Neural cell (in vitro differentiated cells): ENCODE measurements around the gene HS6ST2. TPM values are rescaled to one million over a fixed set of nuclear protein-coding genes. Genes with fewer than 3 reads are reported as not detected.

Experiments used
- H2AFZ ChIP-seq: fragments of 200-600, 300-800 bp; sonication (generic), shearing (Covaris generic); 2 replicates; pipeline ENCODE4 v1.6.0; 2014; ENCODE audit warnings: low read depth, mild to moderate bottlenecking, antibody characterized with exemption, low read length, moderate library complexity
- H3F3A ChIP-seq: fragments of 200-600 bp; shearing (Covaris generic); 2 replicates; pipeline ENCODE4 v1.6.1; 2016; ENCODE audit warnings: mild to moderate bottlenecking, moderate library complexity, mixed read lengths, antibody characterized with exemption, low read length; ENCODE audit not compliant: insufficient read depth, poor library complexity, severe bottlenecking
- H3K27ac ChIP-seq: fragments of 200-600, 300-800 bp; sonication (generic), shearing (Covaris generic); 2 replicates; pipeline ENCODE4 v1.5.1; 2014; ENCODE audit warnings: mild to moderate bottlenecking, low read length, moderate library complexity
- H3K27me3 ChIP-seq: fragments of 300-800, 200-600 bp; sonication (generic), shearing (Covaris generic); 2 replicates; pipeline ENCODE4 v1.6.0; 2014; ENCODE audit warnings: mild to moderate bottlenecking, low read depth, low read length, moderate library complexity; ENCODE audit not compliant: insufficient read depth
- H3K36me3 ChIP-seq: fragments of 300-800, 200-600 bp; sonication (generic), shearing (Covaris generic); 2 replicates; pipeline ENCODE4 v1.5.1; 2014; ENCODE audit warnings: mild to moderate bottlenecking, antibody characterized with exemption, low read length, moderate library complexity; ENCODE audit not compliant: insufficient read depth
- H3K4me2 ChIP-seq: fragments of 300-800, 200-600 bp; sonication (generic), shearing (Covaris generic); 2 replicates; pipeline ENCODE4 v1.6.0; 2014; ENCODE audit warnings: mild to moderate bottlenecking, low read length
- H3K4me3 ChIP-seq: fragments of 300-800, 200-600 bp; sonication (generic), shearing (Covaris generic); 2 replicates; pipeline ENCODE4 v1.5.1; 2014; ENCODE audit warnings: mild to moderate bottlenecking, low read length, moderate library complexity
- H3K79me2 ChIP-seq: fragments of 200-600 bp; shearing (Covaris generic); replicated peaks from 2 replicates; pipeline ENCODE4 v1.6.0; 2014; ENCODE audit warnings: mild to moderate bottlenecking, low read length, moderate library complexity; ENCODE audit not compliant: insufficient read depth
- H3K9ac ChIP-seq: fragments of 300-800, 200-600 bp; sonication (generic), shearing (Covaris generic); 2 replicates; pipeline ENCODE4 v1.6.1; 2016; ENCODE audit warnings: mild to moderate bottlenecking, low read length, mixed read lengths
- H3K9me2 ChIP-seq: fragments of 200-600 bp; shearing (Covaris generic); 2 replicates; pipeline ENCODE4 v1.6.1; 2016; ENCODE audit warnings: mild to moderate bottlenecking, low read length, mixed read lengths; ENCODE audit not compliant: insufficient read depth
- H3K9me3 ChIP-seq: fragments of 200-600, 300-800 bp; sonication (generic), shearing (Covaris generic); 2 replicates; pipeline ENCODE4 v1.6.1; 2016; ENCODE audit warnings: mild to moderate bottlenecking, mixed run types, low read length, moderate library complexity, mixed read lengths
- H4K20me1 ChIP-seq: fragments of 200-600 bp; shearing (Covaris generic); 2 replicates; pipeline ENCODE4 v1.6.1; 2016; ENCODE audit warnings: mild to moderate bottlenecking, mixed run types; ENCODE audit not compliant: insufficient read depth
- CTCF ChIP-seq: fragments of 450-650 bp; IDR thresholded peaks from 2 replicates; pipeline ENCODE4 v1.5.1; 2014; ENCODE audit warnings: antibody characterized with exemption, mild to moderate bottlenecking, moderate library complexity; ENCODE audit not compliant: poor library complexity, severe bottlenecking
- EP300 ChIP-seq: fragments of 450-650 bp; conservative IDR thresholded peaks from 2 replicates; pipeline ENCODE4 v1.6.1; 2014; ENCODE audit warnings: antibody characterized with exemption, mild to moderate bottlenecking, moderate library complexity; ENCODE audit not compliant: poor library complexity, severe bottlenecking
- EZH2 ChIP-seq: fragments of 200-600, 300-800 bp; shearing (Covaris generic), sonication (generic); IDR thresholded peaks from 2 replicates; pipeline ENCODE4 v1.6.1; 2014; ENCODE audit warnings: antibody characterized with exemption, low read length, borderline replicate concordance, mild to moderate bottlenecking; ENCODE audit not compliant: insufficient read depth, poor library complexity, severe bottlenecking
- MXI1 ChIP-seq: fragments of 450-650 bp; conservative IDR thresholded peaks from 2 replicates; pipeline ENCODE4 v1.6.1; 2014; ENCODE audit warnings: antibody characterized with exemption, mild to moderate bottlenecking; ENCODE audit not compliant: poor library complexity, severe bottlenecking
- POLR2AphosphoS5 ChIP-seq: IDR thresholded peaks from 2 replicates; pipeline ENCODE4 v1.6.1; 2012
- RAD21 ChIP-seq: fragments of 450-650 bp; conservative IDR thresholded peaks from 2 replicates; pipeline ENCODE4 v1.6.1; 2014; ENCODE audit warnings: antibody characterized with exemption, mild to moderate bottlenecking, moderate library complexity
- REST ChIP-seq: IDR thresholded peaks from 2 replicates; pipeline ENCODE4 v1.6.1; 2012; ENCODE audit warnings: borderline replicate concordance
- SMC3 ChIP-seq: fragments of 450-650 bp; conservative IDR thresholded peaks from 2 replicates; pipeline ENCODE4 v1.6.1; 2014; ENCODE audit warnings: antibody characterized with exemption, mild to moderate bottlenecking, moderate library complexity; ENCODE audit not compliant: poor library complexity
- TAF1 ChIP-seq: IDR thresholded peaks from 2 replicates; pipeline ENCODE4 v1.6.1; 2012; ENCODE audit warnings: low read depth
- polyA plus RNA-seq: library from polyadenylated mRNA; depleted of rRNA; stranded (reverse); fragments of >200 nt; gene quantifications from 2 replicates; pipeline ENCODE4 v1.2.3, GENCODE V29; 2014

HS6ST2 gene
- polyA plus RNA-seq, 1 donor from 2014 or later: 43.0 TPM

- Histone ChIP-seq H3K4me2 (peak overlapping the region; percentile 30), H3K27ac (peak overlapping the region; percentile 37), H3K9me3 (no peaks in the 10 kb centered on the region), H3K4me3 (peak overlapping the region; percentile 84), H3F3A (no peaks in the 10 kb centered on the region), H3K9me2 (no peaks in the 10 kb centered on the region), H3K27me3 (no peaks in the 10 kb centered on the region), H4K20me1 (no peaks in the 10 kb centered on the region), H3K9ac (peak overlapping the region; percentile 73), H2AFZ (peak overlapping the region; percentile 27), H3K79me2 (no peaks in the 10 kb centered on the region), H3K36me3 (no peaks in the 10 kb centered on the region)
- no peak for TF ChIP-seq SMC3
- no peak for TF ChIP-seq CTCF
- no peak for TF ChIP-seq POLR2AphosphoS5
- no peak for TF ChIP-seq RAD21
- TF ChIP-seq EZH2: no peak
- TF ChIP-seq MXI1: no peak
- TF ChIP-seq TAF1: no peak
- no peak for TF ChIP-seq EP300
- no peak for TF ChIP-seq REST
These were observed 978 bp downstream of the HS6ST2 start for GRCh38 chrX:132957211-132958090.

GRCh38 chrX:132956421-132957210 lies 1.8 kb downstream of the HS6ST2 start:
- H3K4me3 ChIP-seq: peak overlapping the region; percentile 84
- H3K36me3 ChIP-seq: no peaks in the 10 kb centered on the region
- H3K79me2 ChIP-seq: no peaks in the 10 kb centered on the region
- no peaks in the 10 kb centered on the region for H4K20me1 ChIP-seq
- H2AFZ ChIP-seq: peak overlapping the region; percentile 27
- H3K9me2 ChIP-seq: no peaks in the 10 kb centered on the region
- TF ChIP-seq EP300: no peak
- TF ChIP-seq CTCF: peak; percentile 20
- TF ChIP-seq SMC3: peak; percentile 6
- H3F3A ChIP-seq: no peaks in the 10 kb centered on the region
- peak overlapping the region; percentile 37 for H3K27ac ChIP-seq
- H3K9me3 ChIP-seq: no peaks in the 10 kb centered on the region
- H3K27me3 ChIP-seq: no peaks in the 10 kb centered on the region
- peak overlapping the region; percentile 73 for H3K9ac ChIP-seq
- no peak overlapping the region for H3K4me2 ChIP-seq
